Epithelial cell of esophagus (primary cell): Measurements from ENCODE around the gene CCDC178.
A peak's percentile ranks its signal among the peaks of the same experiment; 100 is the strongest.

ENCODE experiments used
- DNase-seq: peaks from one replicate; pipeline ENCODE4 v3.0.0; 2010; ENCODE audit warnings: low read depth
- H3K4me3 ChIP-seq: 2 replicates; pipeline ENCODE4 v1.5.1; 2011; ENCODE audit warnings: mild to moderate bottlenecking, low read length, control low read depth
- CTCF ChIP-seq: IDR thresholded peaks from 2 replicates; pipeline ENCODE4 v1.5.1; 2011; ENCODE audit warnings: low read depth, mild to moderate bottlenecking, low read length, control low read depth, inconsistent platforms; ENCODE audit not compliant: insufficient read depth; ENCODE audit errors: missing control alignments

CCDC178 gene

GRCh38 chr18:32934201-32934600 is 506.3 kb downstream of the CCDC178 start:
- TF ChIP-seq CTCF, result no peak
- no peak overlapping the region for H3K4me3 ChIP-seq
- DNase-seq, result no peak

- DNase-seq, result peak; percentile 67
- no peak overlapping the region for H3K4me3 ChIP-seq
- peak; percentile 71 for TF ChIP-seq CTCF
Observed at GRCh38 chr18:32930695-32931301, 509.7 kb downstream of the CCDC178 start.

- no peak for DNase-seq
- no peak for TF ChIP-seq CTCF
- H3K4me3 ChIP-seq, result no peak overlapping the region
Observed at GRCh38 chr18:32929213-32929612, 511.3 kb downstream of the CCDC178 start.

GRCh38 chr18:32922951-32923430 is 517.5 kb downstream of the CCDC178 start:
- no peak for DNase-seq
- TF ChIP-seq CTCF, result no peak
- H3K4me3 ChIP-seq, result no peak overlapping the region

- no peak for TF ChIP-seq CTCF
- peak; percentile 95 for DNase-seq
Observed at GRCh38 chr18:32920796-32921787, 519.4 kb downstream of the CCDC178 start.

GRCh38 chr18:32919799-32920198 is 520.7 kb downstream of the CCDC178 start:
- DNase-seq, result peak; percentile 55
- peak; percentile 26 for TF ChIP-seq CTCF
- no peak overlapping the region for H3K4me3 ChIP-seq

More at GRCh38 chr18:32920796-32921787, 519.4 kb downstream of the CCDC178 start:
- no peak overlapping the region for H3K4me3 ChIP-seq
